Stimulated activated CD8-positive, alpha-beta memory T cell treated with anti-CD3 and anti-CD28 coated beads, Interleukin-15, amount 100 ng/mL, for 24 hours (primary cell): ENCODE measurements around the gene SGPL1.

Experiments
- DNase-seq: peaks from one replicate; pipeline ENCODE4 v3.0.0-alpha.2; 2020; ENCODE audit warnings: low read depth

Gene SGPL1

DNA sequence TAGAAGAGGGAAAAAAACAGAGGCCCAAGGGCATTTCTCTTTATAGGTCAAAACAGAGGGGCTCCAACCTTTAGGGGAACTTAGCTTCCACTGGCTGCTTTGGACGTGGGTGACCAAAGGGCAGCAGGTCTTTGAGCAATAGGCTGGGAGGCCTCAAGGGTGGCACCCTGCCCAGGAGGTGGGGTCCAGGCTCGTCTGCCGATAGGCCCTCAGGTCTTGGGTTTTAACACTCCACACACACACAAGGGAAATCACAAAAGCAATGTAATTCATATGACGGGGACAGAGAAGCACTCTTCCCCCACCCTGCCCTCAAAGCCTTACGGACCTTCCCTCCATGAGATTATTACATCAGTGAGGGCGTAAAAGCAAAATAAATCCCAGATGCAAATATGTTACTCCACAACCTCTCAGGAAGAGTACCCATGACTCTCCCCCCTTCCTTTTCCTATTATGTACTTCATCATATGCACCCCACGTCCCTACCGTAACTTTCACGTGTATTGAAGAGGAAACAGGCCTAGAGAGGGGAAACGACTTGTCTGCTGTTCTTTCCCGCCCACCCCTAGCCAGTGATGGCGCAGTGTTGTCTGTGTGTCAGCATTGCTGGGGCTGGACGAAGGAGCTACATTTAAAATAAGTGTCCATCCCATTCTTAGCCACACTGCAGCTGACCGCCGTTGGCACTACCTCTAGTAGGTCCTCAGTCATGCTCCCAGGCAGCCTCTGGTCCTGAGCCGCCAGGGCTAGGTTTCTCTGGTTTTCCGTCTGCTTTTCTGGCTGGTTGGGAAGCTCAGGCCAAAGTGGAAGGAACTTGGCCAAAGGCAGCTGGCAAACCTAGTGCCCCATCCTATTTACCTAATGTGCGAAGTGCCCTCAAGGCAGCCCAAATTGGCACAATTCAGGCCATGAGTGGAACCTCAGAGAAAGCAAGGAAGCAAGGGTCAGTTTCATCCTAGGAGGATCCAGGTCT is 70.5 kb downstream of the SGPL1 start:
- no peak for DNase-seq

DNA sequence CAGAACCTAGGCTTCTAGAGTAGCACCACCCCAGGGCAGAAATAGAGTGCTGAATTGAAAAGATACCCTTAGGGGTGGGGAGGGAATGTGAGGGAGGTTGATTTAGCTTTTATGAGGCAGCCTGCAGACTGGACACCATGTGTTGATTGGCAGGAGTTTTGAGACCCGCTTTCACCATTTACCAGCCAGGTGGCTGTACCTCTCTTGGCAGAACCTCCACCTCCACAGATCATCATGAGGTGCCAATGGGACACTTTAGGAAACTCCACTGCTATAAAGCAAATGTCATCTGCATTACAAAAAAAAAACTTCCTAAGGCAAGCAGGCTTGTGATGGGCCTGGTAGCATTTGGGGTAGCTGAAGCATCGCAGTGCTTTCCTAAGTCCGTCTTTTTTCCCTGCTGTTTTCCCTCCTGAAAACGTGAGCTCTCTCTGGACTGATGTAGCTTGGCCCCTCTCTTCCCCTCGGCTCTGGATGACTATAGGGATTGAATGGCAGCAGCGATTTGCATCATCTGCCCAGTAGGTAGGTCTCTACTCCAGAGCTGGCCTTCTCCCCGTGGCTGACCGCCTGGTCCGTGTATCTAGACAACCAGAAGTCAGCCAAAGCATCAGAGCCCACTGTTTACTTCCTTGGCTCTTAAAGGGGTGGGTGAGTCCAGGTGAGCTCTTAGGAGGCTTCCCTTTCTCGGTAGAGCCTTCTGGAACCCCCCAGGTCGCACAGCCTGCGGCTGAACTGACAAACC is 71.3 kb downstream of the SGPL1 start:
- DNase-seq, result no peak

DNA sequence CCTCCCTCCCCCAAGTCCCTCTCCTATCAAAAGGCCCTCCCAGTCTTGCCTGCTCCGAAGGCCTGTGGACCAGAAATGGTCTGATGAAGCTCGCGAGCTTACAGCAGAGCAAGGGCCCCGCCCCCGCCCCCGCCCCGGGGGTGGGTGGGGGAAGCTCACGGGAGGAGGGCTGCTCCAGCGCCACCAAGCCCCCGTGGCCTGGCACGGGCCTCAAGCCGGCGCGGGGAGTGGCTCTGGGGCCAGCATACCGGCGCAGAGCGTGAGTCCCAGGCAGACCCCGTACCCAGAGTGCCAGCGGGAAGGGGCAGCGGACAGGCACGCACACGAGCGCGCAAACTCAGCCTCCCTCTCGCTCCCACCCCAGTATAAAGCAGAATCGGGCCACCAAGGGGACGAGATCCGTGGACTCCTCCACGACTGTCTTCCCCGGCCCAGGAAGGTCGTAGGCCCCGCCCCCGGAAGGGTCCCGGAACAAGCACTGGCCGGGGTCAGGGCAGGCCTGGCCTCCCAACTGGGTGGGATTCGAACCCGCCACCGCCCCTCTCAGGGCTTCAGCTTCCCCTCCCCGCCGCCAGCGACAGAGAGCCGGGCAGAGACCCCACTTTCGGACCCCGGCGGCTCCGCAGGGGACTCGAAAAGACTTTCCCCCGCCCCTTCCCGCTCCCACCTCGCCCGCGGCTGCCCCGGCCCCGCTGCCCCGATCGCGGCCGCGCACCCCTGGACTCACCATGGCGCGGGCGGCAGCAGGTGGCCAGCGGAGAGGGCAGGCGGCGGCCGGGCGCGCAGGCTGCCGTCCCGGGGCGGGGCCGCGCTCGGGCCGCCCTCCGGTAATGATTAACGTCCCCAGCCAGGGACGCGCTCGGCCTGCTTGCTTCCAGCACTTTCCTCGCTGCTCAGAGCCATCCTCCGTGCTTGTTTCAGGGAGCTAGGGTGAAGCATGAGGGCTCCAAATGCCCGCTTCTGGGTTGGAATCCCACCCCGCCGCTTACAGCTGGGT is 72.4 kb downstream of the SGPL1 start, which contains the start of gene PCBD1:
Gene PCBD1 (minus strand): TSS at position 762 of the 997 bp plus-strand sequence. CDS start 32 bp downstream, at position 730.
- DNase-seq, result no peak

DNA sequence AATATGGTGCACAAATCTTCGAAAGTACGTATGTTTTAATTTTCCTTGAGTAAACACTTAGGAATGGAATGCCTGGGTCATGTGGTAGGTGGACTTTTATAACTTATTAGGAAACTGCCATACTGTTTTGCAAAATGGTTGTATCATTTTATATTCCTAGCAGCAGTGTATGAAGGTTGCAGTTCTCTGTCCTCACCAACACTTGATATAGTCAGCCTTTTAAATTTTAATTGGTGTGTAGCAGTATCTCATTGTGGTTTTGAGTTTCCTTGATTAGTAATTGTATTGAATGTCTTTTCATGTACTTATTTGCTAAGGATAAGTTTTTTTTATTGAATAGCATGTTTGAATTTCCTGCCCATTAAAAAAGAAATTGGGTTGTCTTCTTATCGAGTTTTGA is 73.5 kb downstream of the SGPL1 start:
- DNase-seq, result no peak

DNA sequence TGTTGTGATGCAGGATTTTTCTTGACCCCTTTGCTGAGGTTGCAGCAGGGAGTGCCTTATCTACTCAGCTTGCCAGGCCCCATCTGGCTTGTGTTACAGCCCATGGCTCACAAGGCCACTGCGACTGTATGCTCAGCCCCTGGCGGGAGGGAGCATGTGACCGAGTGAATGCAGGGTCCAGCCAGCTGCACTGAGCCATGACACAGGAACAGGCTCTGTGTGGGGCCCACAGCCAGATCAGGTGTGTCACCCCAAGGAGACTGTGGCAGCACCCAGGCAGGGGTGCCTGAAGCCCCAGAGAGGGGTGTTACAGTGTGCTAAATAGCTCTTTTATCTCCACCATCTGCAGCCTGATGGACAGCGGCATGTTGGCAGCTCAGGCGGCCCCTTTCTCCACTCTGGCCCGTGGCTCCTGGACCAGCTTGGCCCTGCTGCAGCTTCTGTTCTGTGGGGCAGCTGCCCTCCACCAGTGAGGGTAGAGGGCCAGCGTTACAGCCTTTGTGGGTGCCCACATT is 75.2 kb downstream of the SGPL1 start:
- no peak for DNase-seq

DNA sequence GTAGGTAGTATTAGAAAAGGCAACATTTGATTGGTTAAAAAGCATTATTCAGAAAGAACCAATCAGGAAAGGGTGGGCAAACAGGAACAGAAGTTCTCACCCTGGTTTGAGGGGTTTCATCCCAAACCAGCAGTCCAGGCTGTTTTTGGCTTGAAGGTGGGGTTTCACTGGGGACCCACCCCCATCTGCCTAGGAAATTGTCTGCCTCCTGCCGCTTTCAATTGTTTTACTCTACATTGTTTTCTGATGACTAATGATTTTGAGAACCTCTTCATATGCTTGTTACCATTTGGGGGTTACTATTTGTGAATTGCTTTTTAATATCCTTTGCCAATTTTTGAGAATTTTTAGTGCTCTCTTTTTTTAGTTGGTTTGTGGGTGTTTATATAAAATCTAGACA is 75.9 kb downstream of the SGPL1 start:
- no peak for DNase-seq

DNA sequence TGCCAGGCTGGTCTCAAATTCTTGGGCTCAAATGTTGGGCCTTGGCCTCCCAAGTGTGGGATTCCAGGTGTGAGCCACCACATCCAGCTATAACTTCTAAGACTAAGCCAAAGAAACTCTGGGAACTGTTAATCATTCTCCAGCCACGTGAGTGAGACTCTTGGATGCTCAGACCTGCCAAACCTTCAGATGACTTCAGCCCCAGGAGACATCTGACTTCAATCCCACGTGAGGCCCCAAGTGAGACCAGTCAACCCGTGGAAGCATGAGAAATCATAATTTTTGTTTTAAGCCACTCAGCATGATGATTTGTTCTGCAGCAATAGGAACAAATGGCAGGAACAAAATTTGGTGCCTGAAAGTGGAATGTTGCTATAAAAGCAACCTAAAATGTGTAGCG is 76.9 kb downstream of the SGPL1 start:
- no peak for DNase-seq

DNA sequence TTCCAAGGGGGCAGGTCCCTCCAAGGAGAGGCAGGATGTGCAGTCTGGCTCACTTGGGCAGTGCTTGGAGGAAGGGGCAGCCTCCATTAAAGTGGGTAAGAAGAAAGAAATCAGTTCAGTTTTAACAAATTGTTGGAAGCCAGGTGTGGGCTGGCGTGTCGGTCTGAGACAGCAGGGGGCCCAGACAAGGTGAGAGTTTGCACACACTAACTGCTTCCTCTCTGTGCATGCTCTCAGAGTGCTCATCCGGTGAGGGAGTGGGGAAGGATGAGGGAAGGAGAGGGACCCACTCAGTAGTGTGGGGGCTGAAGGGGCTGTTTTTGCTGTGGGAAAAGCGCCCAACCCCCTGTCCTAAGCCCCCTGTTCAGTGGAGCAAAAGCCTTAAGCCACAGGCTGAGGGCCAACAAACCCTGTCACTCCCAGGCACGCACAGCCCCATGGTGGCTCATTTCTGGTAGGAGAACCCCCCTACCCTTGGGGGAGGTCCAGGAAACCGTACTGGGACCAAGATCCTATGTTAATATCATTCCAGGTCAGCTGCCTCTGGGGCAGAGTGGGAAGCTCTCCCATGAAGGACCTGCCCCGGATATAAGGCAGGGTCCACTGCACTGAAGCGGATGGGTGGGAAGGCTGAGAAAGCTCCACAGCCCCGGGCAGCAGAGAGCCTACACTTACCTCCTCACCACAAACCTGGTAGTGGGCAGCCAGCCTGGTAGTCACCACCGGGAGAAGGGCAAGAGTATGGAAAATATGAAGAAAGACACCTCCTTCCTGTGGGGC is 77.7 kb downstream of the SGPL1 start:
- DNase-seq, result no peak

DNA sequence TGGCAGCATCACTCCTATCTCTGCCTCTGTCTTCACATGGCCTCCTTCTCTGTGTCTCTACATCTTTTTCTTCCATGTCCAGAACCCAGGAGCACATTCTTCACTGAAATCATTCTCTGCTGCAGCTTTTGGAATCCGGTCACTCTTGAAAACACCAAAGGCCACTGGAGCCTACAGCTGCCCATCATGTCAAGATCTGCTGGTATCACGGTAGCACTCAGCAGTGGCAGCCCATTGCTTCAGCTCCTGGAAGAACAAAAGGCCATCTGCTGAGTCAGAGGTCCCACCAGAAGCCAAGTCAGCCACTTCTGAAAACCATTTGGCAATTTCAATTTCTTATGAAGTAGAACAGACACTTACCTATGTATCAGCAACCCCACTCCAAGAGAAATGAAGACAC is 78.7 kb downstream of the SGPL1 start:
- no peak for DNase-seq

DNA sequence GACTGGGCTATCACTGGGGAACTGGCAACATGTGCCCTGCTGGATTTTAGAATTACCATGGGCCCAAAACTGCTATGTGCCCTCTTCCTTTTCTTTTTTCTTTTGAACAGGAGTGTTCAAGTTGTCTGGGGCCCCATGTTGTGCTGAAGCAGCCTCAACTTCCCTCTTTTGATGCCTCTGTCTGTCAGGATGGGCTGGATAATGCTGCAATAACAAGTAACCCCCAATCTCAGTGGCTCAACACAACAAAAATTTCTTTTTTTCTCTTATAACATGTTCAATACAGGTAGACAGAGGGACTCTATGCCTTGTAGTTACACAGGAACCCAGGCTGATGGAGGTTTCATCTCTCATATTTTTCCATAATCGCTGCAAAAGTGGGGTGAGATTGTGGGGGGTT is 80.8 kb downstream of the SGPL1 start:
- no peak for DNase-seq

DNA sequence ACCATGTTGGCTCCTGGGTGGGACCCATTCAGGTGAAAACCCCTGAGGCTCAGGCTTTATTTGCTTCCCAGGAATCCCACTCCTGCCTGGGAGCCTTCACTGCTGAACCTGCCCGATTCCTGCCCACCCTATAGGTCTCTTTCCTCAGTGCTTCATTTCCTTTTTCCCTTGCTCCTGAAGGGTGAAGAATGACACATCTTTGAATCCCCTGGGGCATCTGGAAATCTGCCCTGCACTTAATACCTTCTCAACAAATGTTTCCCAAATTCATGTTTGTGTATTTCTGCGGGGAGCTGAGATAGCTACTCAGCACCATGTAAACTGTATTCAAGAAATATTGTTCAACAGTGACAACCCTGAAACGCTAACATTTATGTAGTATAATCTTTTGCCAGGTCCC is 82.9 kb downstream of the SGPL1 start:
- no peak for DNase-seq

DNA sequence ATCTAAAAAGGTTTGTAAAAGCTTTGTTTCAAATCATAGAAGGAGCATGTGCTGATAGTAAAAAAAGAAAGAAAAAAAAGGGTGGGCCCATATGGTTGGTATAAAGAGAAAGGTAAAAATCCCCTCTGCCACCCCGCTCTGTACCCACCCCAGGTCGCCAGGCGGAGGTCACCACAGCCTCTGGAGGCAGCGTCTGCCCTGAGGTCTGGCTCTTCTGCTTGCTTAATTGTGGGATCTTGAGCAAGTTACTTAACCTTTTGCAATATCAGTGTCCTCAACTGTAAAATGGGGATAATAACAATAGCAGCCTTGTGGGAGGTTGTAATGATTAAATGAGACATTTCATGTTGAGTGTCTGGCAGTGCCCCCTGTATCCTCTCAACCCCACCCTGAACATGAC is 83.3 kb downstream of the SGPL1 start:
- no peak for DNase-seq

DNA sequence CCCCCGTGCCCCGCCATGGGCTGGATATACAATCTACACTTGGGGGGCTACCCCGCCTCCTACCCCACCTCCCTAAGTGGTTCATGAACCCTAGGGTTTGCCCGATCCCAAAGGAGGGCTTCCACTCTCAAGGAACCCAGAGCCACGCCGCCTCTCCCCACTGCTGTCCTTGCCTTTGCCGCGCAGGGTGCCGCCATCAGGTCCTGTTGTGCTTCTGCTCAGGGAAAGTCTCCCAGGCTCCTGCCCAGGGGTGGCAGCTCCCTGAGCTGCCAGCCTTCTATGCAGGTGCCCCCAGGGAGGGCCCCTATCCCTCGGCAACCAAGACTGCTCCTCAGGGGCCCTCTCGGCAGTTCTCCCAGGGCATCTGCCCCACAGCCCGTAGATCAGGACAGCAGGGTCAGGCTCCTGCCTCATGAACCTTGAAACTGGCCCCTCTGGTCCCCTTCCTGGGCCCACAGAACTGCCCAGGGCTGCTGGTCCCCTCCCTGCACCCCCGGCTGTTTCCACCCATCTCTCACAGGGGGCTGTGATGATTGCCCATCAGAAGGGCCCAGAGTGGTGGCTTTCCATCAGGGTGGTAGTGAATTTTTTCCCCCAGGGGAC is 85.6 kb downstream of the SGPL1 start:
- no peak for DNase-seq

DNA sequence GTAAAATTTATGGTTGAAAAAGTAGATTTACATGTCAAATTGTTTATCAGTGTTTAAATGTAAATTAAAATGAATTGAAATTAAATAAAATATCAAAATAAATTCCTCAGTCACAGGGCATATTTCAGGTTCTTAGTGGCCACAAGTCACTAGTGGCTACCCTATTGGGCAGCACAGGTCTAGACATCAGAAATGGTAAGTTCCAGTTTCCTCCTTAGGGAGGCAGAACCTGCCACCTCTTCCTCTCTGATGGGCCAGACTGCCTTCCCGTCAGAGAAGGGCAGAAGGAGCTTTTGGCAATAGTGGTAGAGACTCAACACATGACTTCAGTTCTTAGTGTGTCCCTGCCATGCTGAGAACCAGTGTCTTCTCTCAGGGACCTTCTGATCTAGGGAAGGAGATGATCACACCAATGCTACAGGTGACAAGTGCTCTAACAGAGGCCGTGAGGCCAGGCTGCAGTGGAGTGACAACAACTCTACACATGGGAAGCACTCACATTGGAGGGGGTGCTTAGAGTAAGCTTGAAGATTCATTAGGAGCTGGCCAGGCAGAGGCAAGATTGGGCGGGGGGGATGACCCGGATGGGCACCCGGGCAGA is 87.0 kb downstream of the SGPL1 start:
- no peak for DNase-seq

DNA sequence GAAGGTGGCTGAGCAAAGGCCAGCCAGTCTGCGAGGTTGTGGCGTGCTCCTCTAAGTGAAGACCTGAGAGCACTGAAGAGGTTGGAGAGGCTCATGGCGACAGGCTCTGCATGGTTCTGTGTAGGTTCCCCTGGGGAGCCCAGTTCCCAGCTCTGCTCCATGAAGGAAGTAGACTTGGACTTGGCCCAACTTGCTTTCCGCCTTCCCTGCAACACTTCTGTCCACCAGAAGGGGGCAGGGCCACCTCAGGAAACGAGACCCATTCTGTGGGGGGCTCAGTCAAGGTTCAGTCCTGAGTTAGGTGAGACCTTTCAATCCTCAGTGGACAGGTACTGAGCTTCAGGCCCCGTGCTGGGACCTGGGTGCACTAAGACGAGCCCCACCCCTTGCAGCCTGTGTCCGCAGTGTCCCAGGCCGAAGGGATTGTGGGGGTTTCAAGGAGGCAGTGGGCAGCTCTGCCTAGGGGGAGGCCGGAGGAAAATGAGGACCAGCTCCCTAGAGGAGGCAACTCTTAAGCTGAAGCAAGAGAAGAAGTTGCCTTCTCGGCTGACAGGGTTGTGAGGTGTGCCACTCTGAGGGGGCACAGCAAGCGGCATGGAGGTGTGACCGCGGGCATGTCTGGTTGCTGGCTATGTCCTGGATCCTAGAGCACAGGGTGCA is 87.6 kb downstream of the SGPL1 start:
- DNase-seq, result no peak

DNA sequence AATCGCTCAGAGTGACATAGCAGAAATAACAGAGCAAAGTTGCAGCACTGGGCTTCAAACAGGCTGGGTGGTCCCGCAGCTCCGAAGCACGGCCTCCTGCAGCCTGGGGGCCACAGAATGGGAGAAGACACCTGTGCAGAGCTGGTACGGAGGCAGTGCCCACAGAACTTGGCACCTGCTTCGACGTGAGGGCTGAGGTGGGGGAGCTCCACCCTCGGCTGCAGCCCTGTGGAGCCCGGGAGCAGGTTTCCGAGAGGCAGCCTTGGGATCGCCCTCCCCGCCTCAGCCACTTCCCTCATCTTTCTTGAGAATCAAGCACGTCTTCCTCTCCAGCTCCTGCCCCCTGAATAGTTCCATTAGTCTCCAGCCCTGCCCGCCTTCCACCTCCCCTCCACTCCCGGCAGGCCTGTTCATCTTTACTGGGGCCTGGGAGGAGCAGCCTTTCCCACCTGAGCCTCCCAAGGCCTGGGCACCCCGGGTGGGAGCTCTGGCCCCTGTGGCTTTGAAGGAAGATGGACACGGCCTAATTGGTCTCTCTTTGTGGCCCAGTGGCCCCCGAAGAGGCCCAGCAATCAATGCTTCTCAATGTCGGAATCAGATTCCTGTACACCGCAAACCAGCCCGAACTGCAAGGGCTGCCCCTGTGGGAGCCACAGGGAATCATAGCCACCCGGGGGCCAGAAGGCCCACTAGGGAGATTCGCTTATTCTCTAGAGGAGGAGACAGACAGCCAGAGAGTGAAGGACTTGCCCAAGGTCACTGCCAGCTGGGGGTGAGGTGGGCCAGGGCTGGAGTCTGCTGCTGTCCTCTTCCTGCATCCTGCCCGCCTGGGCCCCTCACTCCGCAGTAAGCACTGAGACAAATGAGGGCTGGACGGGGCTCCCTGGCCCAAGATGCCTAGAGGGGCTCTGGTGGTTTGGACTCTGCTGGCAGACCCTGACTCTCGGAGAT is 89.6 kb downstream of the SGPL1 start:
- DNase-seq, result no peak

DNA sequence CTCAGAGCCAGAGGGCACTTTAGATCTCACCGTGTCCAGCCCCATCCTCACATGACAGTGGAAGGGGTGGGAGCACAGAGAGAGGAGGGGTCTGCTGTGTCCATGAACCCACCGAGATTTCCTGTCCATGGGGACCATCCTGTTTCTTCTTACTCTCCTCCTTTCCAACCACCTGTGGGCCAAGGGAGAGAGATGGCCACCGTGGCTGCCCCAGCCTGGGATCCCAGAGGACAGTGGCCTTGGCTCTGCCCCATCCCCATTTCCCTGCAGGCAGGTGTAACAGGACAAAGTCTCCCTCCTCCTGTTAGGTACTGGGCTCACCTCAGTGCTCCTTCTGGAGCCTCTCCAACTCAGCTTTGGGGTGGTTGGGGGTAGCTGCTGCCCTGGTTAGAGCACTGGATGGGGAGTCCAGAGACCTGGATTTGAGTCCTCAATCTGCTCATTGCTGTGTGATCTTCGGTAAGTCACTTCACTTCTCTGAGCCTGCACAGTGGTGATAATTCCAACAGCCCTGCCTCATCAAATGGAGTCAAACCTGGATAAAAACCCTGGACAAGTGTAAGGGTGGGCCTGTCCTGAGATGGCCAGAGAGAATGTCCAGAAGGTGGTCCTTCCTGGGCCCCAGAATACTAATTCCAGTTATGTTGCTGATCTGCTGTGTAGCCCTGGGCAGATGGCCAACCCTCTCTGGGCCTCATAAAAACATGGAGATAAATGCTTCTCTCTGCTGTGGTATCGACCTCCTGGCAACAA is 90.5 kb downstream of the SGPL1 start:
- no peak for DNase-seq
